ENCODE data around the gene ENPP3.
"Not testable (repeated sequence)": the region's sequence is repeated elsewhere in the genome, so short reads cannot be mapped to it uniquely, and the experiment has no call there.

Gene ENPP3

DNA sequence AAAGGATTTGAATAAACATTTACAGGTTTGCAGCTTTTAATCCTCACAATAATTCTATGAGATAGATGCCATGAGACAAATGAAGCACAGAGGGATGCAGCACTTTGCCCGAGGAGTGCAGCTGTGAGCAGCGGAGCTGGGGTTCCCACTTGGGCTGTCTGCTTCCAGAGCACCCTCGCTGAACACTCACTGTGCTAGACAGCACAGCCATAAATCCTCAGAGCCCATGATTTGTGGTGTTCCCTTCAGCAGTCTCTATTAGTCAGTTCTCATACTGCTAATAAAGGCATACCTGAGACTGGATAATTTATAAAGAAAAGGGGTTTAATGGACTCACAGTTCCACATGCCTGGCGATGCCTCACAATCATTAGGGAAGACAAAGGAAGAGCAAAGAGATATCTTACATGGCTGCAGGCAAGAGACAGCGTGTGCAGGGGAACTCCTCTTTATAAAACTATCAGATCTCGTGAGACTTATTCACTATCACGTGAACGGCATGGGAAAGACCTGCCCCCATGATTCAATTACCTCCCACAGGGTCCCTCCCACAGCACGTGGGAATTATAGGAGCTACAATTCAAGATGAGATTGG lies 99.0 kb downstream of the ENPP3 start:
- DNase-seq (ENCODE audit: low spot score) = no peak

DNA sequence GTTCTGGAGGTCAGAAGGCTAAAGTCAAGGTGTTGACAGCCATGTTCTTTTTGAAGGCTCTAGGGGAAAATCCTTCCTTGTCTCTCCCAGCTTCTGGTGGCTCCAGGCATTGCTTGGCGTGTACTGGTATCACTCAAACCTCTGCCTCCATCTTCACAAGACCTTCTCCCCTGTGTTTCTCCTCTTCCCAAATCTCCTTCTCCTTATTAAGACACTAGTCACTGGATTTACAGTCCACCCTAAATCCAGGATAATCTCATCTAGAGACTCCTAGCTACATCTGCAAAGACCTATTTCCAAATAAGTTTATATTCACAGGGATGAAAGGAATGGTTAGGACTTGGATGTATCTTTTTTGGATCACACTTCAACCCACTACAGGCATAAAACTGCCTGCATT lies 99.7 kb downstream of the ENPP3 start:
- no peak for DNase-seq (ENCODE audit: low spot score)

DNA sequence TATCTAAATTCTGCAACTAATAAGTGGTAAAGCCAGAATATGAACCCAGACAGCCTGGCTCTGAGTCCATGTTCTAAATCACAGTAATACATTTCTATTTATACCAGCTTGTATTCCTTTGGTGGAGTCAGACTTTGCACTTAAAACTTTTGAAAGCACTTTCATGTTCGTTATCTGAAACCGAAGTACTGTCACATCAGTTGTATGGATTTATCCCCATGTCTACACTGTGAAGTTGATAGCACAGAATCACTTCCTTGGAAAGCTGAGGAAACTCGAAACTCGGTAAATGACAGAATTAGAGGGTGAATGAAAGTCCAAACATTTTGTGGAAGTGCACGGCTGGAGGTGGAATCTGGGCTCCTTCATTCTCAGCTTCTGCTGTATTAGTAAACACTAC lies 102.0 kb downstream of the ENPP3 start:
- DNase-seq (ENCODE audit: low spot score) = no peak

- no peak for DNase-seq (ENCODE audit: low spot score)
These were observed 103.1 kb downstream of the ENPP3 start for GRCh38 chr6:131740161-131740560.

GRCh38 chr6:131741688-131742393 lies 104.7 kb downstream of the ENPP3 start:
- DNase-seq (ENCODE audit: low spot score) = peak; percentile 64

GRCh38 chr6:131744432-131745287 lies 107.6 kb downstream of the ENPP3 start:
- DNase-seq (ENCODE audit: low spot score) = no peak

GRCh38 chr6:131745476-131745875 lies 108.4 kb downstream of the ENPP3 start:
- no peak for DNase-seq (ENCODE audit: low spot score)

GRCh38 chr6:131747821-131748353 lies 110.8 kb downstream of the ENPP3 start:
- no peak for DNase-seq (ENCODE audit: low spot score)

DNA sequence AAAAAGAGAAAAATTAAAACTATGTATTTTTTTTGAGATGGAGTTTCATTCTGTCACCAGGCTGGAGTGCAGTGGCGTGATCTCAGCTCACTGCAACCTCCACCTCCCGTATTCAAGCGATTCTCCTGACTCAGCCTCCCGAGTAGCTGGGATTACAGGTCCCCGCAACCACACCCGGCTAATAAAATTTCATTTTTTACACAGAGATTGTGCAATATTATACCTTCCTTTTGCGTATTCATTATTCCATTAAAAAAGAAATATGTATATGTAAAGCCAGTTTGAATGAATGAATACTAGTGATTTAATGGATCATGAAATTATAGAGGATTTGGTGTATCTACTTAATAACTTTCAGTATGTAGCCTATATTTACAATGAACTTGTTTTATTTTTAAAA lies 111.9 kb downstream of the ENPP3 start:
- no peak for DNase-seq (ENCODE audit: low spot score)

DNA sequence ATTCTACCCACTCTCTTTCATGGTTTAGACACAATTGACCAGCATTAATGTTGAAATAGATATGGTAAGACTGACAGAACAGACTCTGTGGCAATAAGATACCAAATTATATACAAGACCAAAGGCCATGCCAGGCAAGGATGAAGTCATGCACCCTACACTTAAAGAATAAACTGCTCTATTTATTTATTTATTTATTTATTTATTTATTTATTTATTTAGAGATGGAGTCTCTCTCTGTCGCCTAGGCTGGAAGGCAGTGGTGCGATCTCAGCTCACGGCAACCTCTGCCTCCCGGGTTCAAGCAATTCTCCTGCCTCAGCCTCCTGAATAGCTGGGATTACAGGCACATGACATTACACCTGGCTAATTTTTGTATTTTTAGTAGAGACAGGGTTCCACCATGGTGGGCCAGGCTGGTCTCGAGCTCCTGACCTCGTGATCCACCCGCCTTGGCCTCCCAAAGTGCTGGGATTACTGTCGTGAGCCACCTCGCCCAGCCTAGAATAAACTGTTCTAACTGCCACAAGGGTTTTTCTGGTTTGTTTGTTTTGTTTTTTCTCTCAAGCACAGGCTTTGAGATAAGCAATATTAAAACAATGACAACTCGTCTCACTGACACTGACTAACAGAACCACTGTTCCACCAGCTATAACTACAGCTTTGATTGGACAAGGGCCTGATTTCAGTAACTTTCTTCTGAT lies 114.1 kb downstream of the ENPP3 start:
- DNase-seq (ENCODE audit: low spot score) = not testable (repeated sequence)

DNA sequence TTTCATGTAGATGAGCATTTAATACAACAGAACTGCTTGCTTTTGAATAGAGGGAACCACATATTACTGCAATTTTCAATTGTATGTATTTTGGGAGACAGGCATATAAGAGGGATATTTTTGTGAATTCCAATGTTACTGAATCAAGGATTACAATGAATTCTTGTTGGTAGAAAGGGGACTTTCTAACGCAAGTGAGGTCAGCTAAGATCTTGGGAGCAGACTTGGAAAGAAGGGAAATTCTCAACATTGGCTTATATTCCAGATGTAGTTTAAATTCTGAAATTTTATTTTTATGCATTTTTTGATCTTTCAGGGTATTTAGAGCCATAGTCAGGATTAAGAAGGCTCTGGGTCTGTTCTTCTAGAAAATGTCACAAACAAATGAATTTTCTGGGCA lies 117.0 kb downstream of the ENPP3 start:
- no peak for DNase-seq (ENCODE audit: low spot score)

DNA sequence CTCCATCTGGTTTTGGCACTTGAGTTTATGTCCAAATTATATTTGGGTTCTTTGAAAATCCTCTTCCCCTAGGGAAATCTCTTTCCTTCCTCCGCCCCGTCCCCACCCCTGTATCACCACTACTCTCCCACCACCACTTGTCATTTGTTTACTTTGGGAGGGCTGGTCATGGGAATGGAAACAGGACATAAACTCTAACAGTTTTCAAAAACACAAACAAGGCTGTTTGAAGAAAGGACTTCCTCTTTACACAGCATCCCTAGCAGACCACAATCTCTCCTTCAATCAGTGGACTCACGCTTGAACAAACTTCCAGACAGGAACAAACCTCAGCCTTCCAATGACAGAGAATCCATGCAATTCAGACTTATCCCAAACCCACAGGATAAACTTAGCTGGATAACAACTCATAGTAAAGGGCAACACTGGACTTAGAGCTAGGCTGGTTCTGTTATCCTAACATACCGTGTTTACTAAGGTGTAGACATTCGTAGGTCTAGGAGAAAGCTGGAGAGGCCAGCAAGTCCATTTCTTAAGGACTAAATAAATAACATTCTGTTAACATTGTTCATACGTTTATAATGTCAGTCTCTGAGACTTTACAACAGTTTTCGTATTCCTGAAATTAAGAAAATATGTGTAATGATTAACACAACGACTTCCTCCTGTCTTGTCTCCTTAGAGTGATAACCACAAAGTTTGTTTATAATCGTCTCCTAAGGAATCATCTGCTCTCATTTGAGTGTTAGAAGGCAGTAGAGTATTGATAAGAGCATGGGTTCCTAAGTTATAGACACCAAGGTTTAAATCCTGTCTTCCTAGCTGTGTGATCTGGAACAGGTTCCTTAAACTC lies 117.8 kb downstream of the ENPP3 start:
- no peak for DNase-seq (ENCODE audit: low spot score)

- DNase-seq (ENCODE audit: low spot score) = no peak
These were observed 118.5 kb downstream of the ENPP3 start for GRCh38 chr6:131755597-131755996.

DNA sequence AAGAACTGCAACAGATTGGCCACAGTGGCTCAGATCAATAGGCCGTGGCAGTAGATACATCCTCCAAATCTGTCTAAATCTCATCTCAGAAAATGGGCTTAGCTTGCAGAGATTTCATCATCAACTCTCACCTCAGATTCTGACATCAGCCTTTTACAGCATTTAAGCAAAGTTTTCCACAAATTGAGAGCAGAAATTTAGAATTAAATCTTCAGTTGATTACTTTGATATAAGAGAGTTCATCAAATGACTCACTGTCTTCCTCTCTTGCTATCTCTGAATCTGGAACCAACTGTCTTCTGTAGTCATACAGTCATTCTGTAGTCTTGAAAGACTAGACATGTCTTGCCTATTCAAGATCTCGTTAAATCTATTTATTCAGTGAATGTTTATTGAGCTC lies 118.9 kb downstream of the ENPP3 start:
- no peak for DNase-seq (ENCODE audit: low spot score)

GRCh38 chr6:131758920-131759319 lies 121.8 kb downstream of the ENPP3 start:
- no peak for DNase-seq (ENCODE audit: low spot score)

DNA sequence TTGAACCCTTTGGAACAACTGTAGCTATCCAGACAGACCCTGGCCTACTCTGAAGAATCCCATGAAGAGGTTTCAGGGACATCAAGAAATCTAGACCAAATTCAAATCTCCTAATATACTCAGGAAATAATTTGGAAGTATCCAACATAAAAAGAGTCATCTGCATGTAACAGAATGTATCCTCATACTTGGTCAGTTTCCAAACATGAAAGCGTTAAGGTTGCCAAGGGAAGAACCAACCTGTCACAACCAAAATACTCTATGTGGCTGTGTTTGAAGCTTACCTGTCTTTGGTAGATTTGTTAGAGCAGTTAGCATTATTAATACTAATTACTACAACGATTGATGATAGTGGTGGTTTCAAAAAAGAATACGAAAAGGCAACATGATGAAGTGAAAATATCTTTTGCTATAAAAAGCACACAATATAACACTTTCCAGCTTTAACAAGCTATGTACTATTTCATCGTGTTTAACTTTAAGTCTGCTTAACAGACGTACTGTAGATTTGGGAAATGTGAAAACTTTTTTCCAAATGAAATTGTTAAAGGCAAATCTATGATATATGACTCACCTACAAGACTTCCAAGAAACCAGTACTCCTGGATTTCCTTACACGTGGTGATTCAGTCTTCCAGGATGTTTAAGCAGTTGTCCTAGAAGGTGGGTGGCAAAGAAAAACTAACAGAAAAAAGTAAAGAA lies 124.1 kb downstream of the ENPP3 start:
- DNase-seq (ENCODE audit: low spot score) = no peak

- no peak for DNase-seq (ENCODE audit: low spot score)
These were observed 124.6 kb downstream of the ENPP3 start for GRCh38 chr6:131761762-131762067.

DNA sequence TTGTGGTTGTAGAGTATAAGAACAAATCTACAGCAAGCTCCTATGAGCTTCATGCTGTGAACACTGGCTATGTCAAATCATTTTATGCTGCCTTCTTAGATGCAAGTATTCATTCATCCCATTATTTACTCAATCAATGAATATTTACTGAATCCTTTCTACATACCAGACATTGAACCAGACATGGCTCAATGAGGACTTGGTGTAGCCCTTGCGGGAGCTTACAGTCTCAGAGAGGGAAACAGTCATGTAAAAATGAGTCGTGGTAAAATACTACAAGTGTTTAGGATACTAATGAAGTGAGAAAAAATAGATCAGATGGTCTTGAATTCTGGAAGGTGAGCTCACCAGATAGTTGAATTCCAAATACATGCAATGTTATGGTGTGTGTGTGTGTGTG lies 125.9 kb downstream of the ENPP3 start:
- no peak for DNase-seq (ENCODE audit: low spot score)

- no peak for DNase-seq (ENCODE audit: low spot score)
These were observed 126.6 kb downstream of the ENPP3 start for GRCh38 chr6:131763749-131764148.

GRCh38 chr6:131764350-131764749 lies 127.2 kb downstream of the ENPP3 start:
- DNase-seq (ENCODE audit: low spot score) = no peak

Measured in pons (tissue), 1 donor.